ENCODE results near the gene TCEAL1.
A peak's percentile ranks its signal among the peaks of the same experiment; 100 is the strongest.
"Not testable (repeated sequence)": the region's sequence is repeated elsewhere in the genome, so short reads cannot be mapped to it uniquely, and the experiment has no call there.

Gene TCEAL1

GRCh38 chrX:103631145-103631544 lies 2.4 kb downstream of the TCEAL1 start:
- DNase-seq (ENCODE audit: low read depth, low spot score) = no peak

DNA sequence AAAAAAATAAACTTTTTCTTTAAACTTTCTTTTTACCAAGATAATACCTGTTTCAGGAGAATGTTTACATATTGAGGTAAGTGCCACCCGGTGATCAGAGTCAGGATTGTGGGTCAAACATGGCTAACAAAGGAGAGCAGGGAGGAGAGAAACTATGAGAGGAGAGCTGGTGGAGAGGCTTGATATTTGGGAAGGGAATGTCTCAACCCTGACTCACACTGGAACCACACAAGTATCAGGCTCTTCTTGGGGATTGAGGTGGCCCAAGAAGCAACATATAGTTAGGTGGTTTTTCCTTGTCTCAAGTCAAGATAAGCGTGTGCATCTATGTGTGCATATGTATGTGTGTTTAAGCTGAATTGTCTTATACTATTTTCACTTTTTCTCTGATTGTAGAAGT lies 6.7 kb downstream of the TCEAL1 start:
- DNase-seq (ENCODE audit: low read depth, low spot score) = no peak

DNA sequence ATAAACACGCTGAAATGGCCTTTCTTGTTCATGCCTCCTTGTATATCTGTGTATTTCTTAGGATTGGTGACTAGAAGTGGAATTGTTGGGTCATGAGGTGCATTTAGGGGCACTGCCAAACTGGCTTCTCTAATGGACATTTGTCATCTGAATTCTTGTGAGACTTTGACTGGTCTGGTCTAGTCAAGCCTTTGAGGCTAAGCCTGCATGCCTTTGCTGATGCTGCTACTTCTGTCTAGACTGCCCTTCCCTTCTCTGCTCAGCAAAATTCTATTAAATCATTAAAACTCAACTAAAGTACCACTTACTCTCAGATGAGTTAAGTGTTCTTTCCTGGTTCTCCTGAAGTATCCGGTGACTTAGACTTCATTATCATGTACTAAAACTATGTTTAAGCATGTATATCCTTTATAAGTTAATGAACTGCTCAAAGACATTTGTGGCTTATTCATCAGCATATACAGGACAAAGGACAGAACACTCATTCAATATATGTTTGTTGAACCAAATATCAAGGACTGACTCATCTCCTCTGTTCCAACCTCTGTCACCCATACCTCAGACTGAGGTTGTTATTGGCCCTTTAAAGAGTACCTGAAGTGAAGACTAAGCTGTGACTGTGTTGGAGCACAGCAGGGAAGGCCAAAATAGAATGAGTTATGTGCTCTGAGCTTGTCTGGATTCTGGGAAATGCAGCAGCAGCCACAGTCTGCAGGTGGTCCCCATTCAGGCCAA lies 9.0 kb downstream of the TCEAL1 start:
- DNase-seq (ENCODE audit: low read depth, low spot score) = peak; percentile 16

DNA sequence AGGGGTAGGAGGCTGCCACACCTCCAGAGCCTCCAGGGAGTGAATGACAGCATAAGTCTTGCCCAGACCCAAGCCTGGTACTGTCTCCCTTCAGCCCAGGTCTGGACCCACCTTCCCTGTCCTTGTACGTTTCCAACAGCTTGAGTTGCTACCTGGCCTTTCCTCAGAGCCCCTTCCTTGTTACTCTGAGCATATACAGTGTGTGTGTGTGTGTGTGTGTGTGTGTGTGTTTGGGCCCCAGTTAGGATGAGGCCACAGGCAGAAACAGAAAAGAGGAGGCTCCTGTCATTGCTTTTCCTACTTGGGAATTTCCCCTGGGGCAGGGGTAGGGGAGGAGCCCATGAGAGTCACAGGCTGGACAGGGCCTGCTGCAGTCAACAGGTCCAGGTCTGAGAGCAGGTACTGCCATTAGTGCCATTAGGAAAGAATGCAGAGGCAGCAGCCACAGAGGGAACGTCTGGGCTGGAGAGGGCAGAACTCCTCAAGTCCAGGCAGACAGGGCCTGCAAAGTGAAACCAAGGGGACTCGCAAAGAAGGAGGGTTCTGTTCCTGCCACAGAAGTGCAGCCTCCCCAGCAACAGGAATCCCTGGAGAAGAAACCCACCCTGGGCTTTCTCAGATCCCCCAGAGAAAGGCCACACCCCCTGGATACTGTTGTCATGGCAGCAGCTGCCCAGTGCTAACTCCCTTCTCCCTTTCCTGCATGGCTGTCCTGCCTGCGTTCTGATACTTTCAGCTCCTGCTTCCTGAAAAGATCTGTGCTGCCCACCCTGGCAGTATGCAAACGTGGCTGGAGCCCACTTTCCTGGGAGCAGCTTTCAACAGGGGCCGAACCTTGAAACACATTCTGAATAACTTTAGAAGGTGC lies 9.9 kb downstream of the TCEAL1 start:
- peak; percentile 47 for DNase-seq (ENCODE audit: low read depth, low spot score)

- DNase-seq (ENCODE audit: low read depth, low spot score) = peak; percentile 39
Measured at GRCh38 chrX:103640401-103641155, 11.8 kb downstream of the TCEAL1 start.

- no peak for DNase-seq (ENCODE audit: low read depth, low spot score)
Measured at GRCh38 chrX:103644125-103644524, 15.3 kb downstream of the TCEAL1 start.

DNA sequence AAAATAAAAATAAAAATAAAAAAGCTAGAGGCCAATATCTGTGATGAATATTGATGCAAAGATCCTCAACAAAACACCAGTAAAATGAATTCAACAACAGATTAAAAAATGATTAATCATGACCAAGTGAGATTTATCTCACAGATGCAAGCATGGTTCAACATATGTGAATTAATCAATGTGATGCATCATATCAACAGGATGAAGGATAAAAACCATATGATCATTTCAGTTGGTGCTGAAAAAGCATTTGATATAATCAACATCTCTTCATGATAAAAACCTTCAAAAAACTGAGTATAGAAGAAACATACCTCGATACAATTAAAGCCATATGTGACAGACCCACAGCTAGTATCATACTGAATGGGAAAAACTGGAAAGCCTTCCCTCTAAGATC lies 18.9 kb downstream of the TCEAL1 start:
- DNase-seq (ENCODE audit: low read depth, low spot score) = no peak

GRCh38 chrX:103651151-103651773 lies 22.5 kb downstream of the TCEAL1 start:
- DNase-seq (ENCODE audit: low read depth, low spot score) = no peak

- DNase-seq (ENCODE audit: low read depth, low spot score) = not testable (repeated sequence)
Measured at GRCh38 chrX:103655230-103656000, 26.6 kb downstream of the TCEAL1 start.

- peak; percentile 57 for DNase-seq (ENCODE audit: low read depth, low spot score)
Measured at GRCh38 chrX:103656617-103657016, 27.8 kb downstream of the TCEAL1 start.

- DNase-seq (ENCODE audit: low read depth, low spot score) = not testable (repeated sequence)
Measured at GRCh38 chrX:103657066-103657465, 28.3 kb downstream of the TCEAL1 start.

DNA sequence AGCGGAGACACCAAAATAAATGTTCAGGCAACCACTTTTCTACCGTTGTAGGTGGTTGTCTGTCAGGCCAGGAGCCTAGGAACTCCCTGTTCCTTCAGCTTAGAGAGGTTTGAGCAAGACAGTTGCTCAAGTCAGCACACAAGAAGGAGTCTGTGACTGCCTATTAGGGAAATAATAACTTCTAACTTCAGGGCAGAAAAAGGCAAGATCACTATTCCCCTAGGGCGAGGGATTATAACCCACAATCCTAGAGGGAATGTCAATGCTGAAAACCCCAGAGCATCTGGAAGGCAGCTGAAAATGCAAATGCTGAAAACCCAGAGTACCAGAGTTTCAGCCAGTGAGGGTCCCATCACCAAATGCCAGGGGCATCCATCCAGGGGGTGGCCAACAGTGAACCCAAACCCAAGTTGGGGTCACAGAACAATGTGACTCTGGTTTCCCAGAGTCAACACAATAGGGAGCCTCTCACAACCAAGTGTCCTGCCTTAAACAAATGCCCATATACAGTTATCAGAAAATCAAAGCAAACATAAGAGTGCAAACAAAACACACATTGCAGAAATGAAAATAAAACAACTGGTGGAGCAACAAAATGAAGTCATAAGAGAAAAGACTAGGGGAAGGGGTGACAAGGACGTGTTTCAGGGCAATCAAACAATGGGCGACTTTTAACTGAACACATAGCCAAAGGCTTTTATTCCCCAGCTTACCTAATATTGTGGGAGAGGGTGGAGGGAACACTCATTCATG lies 30.1 kb downstream of the TCEAL1 start:
- DNase-seq (ENCODE audit: low read depth, low spot score) = no peak

DNA sequence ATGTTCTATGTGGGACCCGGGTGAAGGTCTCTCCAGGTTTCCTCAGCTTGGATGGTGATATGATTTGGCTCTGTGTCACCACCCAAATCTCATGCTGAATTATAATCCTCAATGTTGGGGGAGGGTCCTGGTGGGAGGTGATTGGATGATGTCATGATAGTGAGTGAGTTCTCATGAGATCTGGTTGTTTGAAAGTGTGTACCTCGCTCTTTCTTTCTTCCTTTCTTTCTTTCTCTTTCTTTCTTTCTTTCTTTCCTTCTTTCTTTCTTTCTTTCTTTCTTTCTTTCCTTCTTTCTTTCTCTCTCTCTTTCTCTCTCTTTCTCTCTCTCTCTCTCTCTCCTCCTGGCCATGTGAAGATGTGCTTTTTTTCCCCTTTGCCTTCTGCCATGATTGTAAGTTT lies 30.7 kb downstream of the TCEAL1 start:
- not testable (repeated sequence) for DNase-seq (ENCODE audit: low read depth, low spot score)

- DNase-seq (ENCODE audit: low read depth, low spot score) = no peak
Measured at GRCh38 chrX:103663981-103664762, 35.4 kb downstream of the TCEAL1 start.

DNA sequence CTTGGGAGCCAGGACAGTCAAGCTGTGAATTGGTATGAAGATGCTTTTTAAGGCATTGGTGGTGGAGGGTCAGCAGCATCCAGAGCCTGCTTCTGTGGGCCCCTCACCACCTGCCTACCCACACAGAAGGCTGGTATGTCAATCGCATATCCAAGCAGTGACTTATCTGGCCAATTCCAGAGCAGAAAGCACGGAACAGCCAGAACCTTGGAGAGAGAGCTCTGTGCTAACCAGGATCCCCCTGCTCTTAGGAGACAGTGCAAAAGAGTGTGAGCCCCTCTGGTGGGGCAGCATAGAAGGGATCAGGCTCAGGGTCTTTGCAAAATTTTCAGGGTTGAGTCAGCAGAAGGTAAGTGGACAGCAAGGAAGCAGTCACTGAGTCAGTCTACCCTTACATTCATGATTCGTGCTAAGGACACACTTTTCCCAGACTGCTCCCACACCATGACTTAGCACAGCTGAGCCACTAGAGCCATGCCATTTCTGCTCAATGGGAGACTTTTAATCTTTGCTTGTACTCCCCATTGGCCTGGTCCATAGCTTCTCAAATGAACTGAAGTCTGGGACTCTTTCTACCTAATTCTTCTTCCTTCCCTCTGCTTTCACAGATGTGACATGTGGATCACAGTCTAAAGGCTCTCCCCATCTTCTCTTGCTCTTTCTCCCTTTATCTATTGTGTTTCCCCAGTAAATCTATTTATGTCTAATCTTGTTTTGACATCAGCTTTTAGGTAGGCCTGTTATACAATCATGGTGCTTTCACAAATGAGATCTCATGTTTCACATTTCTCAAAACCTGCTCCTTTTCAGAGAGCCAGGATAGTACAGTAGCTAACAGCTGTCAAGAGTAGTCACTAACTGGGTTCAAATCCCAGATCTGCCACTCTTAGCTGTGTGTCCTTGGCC lies 37.7 kb downstream of the TCEAL1 start:
- DNase-seq (ENCODE audit: low read depth, low spot score) = no peak

- DNase-seq (ENCODE audit: low read depth, low spot score) = no peak
Measured at GRCh38 chrX:103669745-103670144, 41.0 kb downstream of the TCEAL1 start.

GRCh38 chrX:103674531-103675454 lies 46.0 kb downstream of the TCEAL1 start:
- DNase-seq (ENCODE audit: low read depth, low spot score) = no peak
